HL-60/S4 (cell line): ENCODE results near the gene MICALL1.

Experiments used
- in situ Hi-C: fragments of 300-500 bp; cut with MboI; formaldehyde crosslinking; loops from 2 replicates; pipeline ENCODE4 v1.14.3; 2022; ENCODE audit warnings: low sequenced_read_pairs

Gene MICALL1

GRCh38 chr22:37982938-37983859 lies 77.1 kb downstream of the MICALL1 start:
- in situ Hi-C loops, result no loop called here

GRCh38 chr22:37983860-37984791 lies 78.0 kb downstream of the MICALL1 start, which contains the start of gene SOX10:
Gene SOX10, minus strand, starts transcription at chr22:37984555. Its CDS starts 771 bp downstream, at chr22:37983784.
- in situ Hi-C loops, result no loop called here

- in situ Hi-C loops, result no loop called here
Observed at GRCh38 chr22:37985050-37985585, 79.0 kb downstream of the MICALL1 start.

- in situ Hi-C loops, result no loop called here
Observed at GRCh38 chr22:37985751-37986281, 79.7 kb downstream of the MICALL1 start.

DNA sequence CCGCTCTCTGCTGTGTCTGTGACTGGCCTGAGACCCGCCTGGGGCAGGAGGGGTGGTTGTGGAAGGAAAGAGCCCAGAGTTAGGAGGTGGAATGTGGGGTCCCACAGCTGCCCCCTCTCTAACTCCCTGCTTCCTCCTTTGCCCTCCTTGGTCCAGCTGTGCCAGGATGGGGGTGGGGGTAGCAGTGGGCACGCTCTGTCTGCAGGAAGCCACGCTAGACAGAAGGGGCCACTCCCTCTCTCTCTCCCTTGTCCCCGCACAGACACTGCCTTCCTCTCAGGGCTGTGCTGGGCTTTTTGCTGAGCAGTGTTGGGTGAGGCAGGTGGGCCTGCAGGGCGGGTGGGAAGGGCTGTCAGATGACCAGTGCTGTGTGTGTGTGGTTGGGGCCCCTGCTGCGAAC lies 80.3 kb downstream of the MICALL1 start:
- in situ Hi-C loops, result no loop called here

DNA sequence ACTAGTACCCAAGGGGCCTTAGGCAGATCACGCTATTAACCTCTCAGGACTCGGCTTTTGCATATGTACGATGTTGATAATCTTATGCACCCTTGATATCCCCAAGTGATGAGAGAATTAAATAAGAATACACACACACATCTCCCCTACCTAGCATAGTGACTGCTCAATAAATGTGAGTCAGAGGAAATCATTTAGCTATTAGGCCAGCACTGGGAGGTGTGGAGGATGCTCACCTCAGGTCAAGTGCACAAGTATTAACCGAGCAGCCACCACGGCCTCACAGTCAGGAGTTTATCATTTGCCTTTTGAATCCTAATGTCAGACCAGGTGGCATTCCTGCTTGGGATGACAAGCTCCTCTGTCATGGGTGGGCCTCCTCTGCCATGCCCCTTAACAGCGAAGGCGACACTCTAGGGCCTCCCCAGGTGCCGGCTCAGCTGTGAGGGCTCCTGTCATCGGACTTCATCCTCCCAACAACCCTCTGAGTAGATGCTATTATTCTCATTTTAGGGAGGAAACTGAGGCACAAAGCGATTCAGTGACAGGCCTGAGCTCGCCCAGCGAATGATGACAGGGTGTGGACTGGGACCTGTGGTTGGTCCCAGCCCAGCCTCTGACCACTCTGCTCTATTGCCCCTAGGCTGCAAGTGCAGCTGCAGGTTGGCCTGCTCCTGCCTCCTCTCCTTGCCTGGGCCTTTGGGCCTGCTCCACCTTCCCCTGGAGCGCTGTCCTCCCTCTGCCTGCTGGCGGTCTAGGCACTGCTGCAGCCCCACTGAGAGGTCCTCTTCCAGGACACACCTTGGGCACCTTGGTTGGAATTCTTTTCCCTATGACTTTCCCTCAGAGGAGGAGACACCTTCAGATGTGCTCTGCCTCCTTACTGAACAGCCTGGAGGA lies 83.3 kb downstream of the MICALL1 start:
- in situ Hi-C loops, result no loop called here

GRCh38 chr22:37990301-37990700 lies 84.2 kb downstream of the MICALL1 start:
- in situ Hi-C loops, result no loop called here

GRCh38 chr22:37990862-37991261 lies 84.8 kb downstream of the MICALL1 start:
- in situ Hi-C loops, result no loop called here

GRCh38 chr22:37991731-37992442 lies 85.8 kb downstream of the MICALL1 start:
- in situ Hi-C loops, result no loop called here
